IMR-90 (cell line): Measurements from ENCODE around the gene CRACDL. TPM values are rescaled to one million over a fixed set of nuclear protein-coding genes. Genes with fewer than 3 reads are reported as not detected.

ENCODE experiments used
- ATAC-seq: fragments of 200-7000 bp; cut with Tn5 transposase; 2 replicates; pipeline ENCODE4 v1.9.1; 2020; ENCODE audit warnings: low read depth, mild to moderate bottlenecking, moderate library complexity
- BruUV-seq: library from RNA; stranded (reverse); fragments of 400-500 nt; replicated peaks from 2 replicates; lab custom pipeline; 2021; lab: Mats Ljungman, UMichigan
- CTCF ChIA-PET: fragments of 300-600 bp; formaldehyde crosslinking; extraction: SDS; loops from one replicate; lab custom pipeline; 2021; ENCODE audit warnings: antibody characterized with exemption; lab: Yijun Ruan, JAX
- POLR2A ChIA-PET: fragments of 300-600 bp; sonication (Branson Sonifier 250); formaldehyde crosslinking; loops from one replicate; lab custom pipeline; 2022; ENCODE audit warnings: antibody characterized with exemption; ENCODE audit not compliant: unreplicated experiment; lab: Charles Lee
- DNase-seq: peaks from one replicate; pipeline ENCODE4 v3.0.0; 2013
- H2AFZ ChIP-seq: replicated peaks from 2 replicates; pipeline ENCODE3; 2013; ENCODE audit warnings: low read length, mild to moderate bottlenecking; ENCODE audit not compliant: poor library complexity
- H2AK5ac ChIP-seq: 2 replicates; pipeline ENCODE4 v1.6.1; 2013; ENCODE audit warnings: low read depth, low read length, inconsistent platforms
- H2AK9ac ChIP-seq: replicated peaks from 2 replicates; pipeline ENCODE3; 2013; ENCODE audit warnings: mild to moderate bottlenecking, low read depth, low read length, moderate library complexity; ENCODE audit not compliant: poor library complexity
- H2BK120ac ChIP-seq: 2 replicates; pipeline ENCODE4 v1.6.1; 2013; ENCODE audit warnings: low read depth, low read length, inconsistent platforms
- H2BK15ac ChIP-seq: 3 replicates; pipeline ENCODE4 v1.6.1; 2013; ENCODE audit warnings: low read depth, low read length, inconsistent platforms
- H2BK20ac ChIP-seq: 2 replicates; pipeline ENCODE4 v1.6.1; 2013; ENCODE audit warnings: low read depth, mild to moderate bottlenecking, inconsistent platforms, low read length, moderate library complexity
- H2BK5ac ChIP-seq: 2 replicates; pipeline ENCODE4 v1.6.1; 2013; ENCODE audit warnings: mild to moderate bottlenecking, low read depth, low read length, inconsistent platforms; ENCODE audit not compliant: poor library complexity, severe bottlenecking
- H3K14ac ChIP-seq: replicated peaks from 2 replicates; pipeline ENCODE4 v1.6.1; 2013; ENCODE audit warnings: low read depth, low read length, inconsistent platforms
- H3K18ac ChIP-seq: 2 replicates; pipeline ENCODE4 v1.6.1; 2013; ENCODE audit warnings: low read depth, low read length, control low read depth
- H3K23ac ChIP-seq: 2 replicates; pipeline ENCODE4 v1.6.1; 2013; ENCODE audit warnings: low read depth, low read length, inconsistent platforms
- H3K27ac ChIP-seq: 2 replicates; pipeline ENCODE4 v1.5.1; 2013; ENCODE audit warnings: mild to moderate bottlenecking, control low read depth, low read length; ENCODE audit not compliant: insufficient read depth
- H3K27me3 ChIP-seq: 2 replicates; pipeline ENCODE4 v1.6.1; 2013; ENCODE audit warnings: low read length; ENCODE audit not compliant: control insufficient read depth, insufficient read depth
- H3K36me3 ChIP-seq: 2 replicates; pipeline ENCODE4 v1.6.1; 2013; ENCODE audit warnings: low read length, mixed read lengths; ENCODE audit not compliant: control insufficient read depth, insufficient read depth
- H3K4ac ChIP-seq: 2 replicates; pipeline ENCODE4 v1.6.1; 2013; ENCODE audit warnings: low read depth, low read length, inconsistent platforms
- H3K4me1 ChIP-seq: 2 replicates; pipeline ENCODE4 v1.6.1; 2013; ENCODE audit warnings: low read length, mixed read lengths; ENCODE audit not compliant: control insufficient read depth, insufficient read depth
- H3K4me2 ChIP-seq: 2 replicates; pipeline ENCODE4 v1.6.1; 2013; ENCODE audit warnings: low read depth, mild to moderate bottlenecking, control low read depth, low read length, moderate library complexity
- H3K4me3 ChIP-seq: 2 replicates; pipeline ENCODE4 v1.5.1; 2013; ENCODE audit warnings: low read depth, mild to moderate bottlenecking, control low read depth, low read length, moderate library complexity; ENCODE audit not compliant: insufficient read depth
- H3K56ac ChIP-seq: 2 replicates; pipeline ENCODE4 v1.6.1; 2013; ENCODE audit warnings: low read length, inconsistent platforms; ENCODE audit not compliant: insufficient read depth; ENCODE audit errors: extremely low read depth
- H3K79me1 ChIP-seq, 2 experiments: 2 replicates each; pipeline ENCODE4 v1.6.1; 2013; ENCODE audit warnings: low read length in 2 of 2, inconsistent platforms in 1 of 2, low read depth in 1 of 2
- H3K9ac ChIP-seq: 2 replicates; pipeline ENCODE4 v1.6.1; 2013; ENCODE audit warnings: low read depth, low read length, control low read depth
- H3K9me1 ChIP-seq: 2 replicates; pipeline ENCODE4 v1.6.1; 2013; ENCODE audit warnings: low read length, inconsistent platforms; ENCODE audit not compliant: insufficient read depth
- H3K9me3 ChIP-seq: 2 replicates; pipeline ENCODE4 v1.6.1; 2013; ENCODE audit warnings: low read length; ENCODE audit not compliant: control insufficient read depth, insufficient read depth
- H4K20me1 ChIP-seq: 2 replicates; pipeline ENCODE4 v1.6.1; 2013; ENCODE audit warnings: low read length, inconsistent platforms; ENCODE audit not compliant: insufficient read depth
- H4K5ac ChIP-seq: 2 replicates; pipeline ENCODE4 v1.6.1; 2013; ENCODE audit warnings: mild to moderate bottlenecking, low read depth, low read length, control low read depth
- H4K8ac ChIP-seq, 2 experiments: 2 replicates each; pipeline ENCODE4 v1.6.1; 2013; ENCODE audit warnings: low read depth in 2 of 2, low read length in 2 of 2, control low read depth in 1 of 2, inconsistent platforms in 1 of 2
- H4K91ac ChIP-seq: 2 replicates; pipeline ENCODE4 v1.6.1; 2013; ENCODE audit warnings: low read depth, low read length, inconsistent platforms; ENCODE audit not compliant: insufficient read depth
- SMC3 ChIP-seq: fragments of 150-350 bp; IDR thresholded peaks from 2 replicates; pipeline ENCODE4 v1.6.1; 2016; ENCODE audit warnings: low read depth, mild to moderate bottlenecking, antibody characterized with exemption, low read length, moderate library complexity
- WGBS, 2 experiments: methylation state at CpG; one replicate each; pipeline versions ENCODE4 v1.1.5 to v1.1.7; 2013; ENCODE audit warnings: missing lambda C conversion rate in 2 of 2; ENCODE audit not compliant: insufficient read length in 1 of 2; ENCODE audit errors: extremely low coverage in 2 of 2; 5-methylcytosine and 5-hydroxymethylcytosine counted together
- dilution Hi-C: fragments of 300-500 bp; cut with HindIII; formaldehyde crosslinking; loops from one replicate; pipeline ENCODE4 v1.14.3; 2018; ENCODE audit warnings: low sequenced_read_pairs; ENCODE audit not compliant: unreplicated experiment
- in situ Hi-C: fragments of 300-500 bp; cut with MboI; formaldehyde crosslinking; loops from 3 replicates; pipeline ENCODE4 v1.14.3; 2019; ENCODE audit warnings: low sequenced_read_pairs, inconsistent platforms, mixed read lengths
- intact Hi-C: fragments of 100-400 bp; cut with micrococcal nuclease; formaldehyde crosslinking; loops from 2 replicates; pipeline ENCODE4 v1.10.0; 2022
- polyA plus RNA-seq, 3 experiments: library from polyadenylated mRNA; depleted of rRNA; stranded (reverse); fragments of >200 nt; gene quantifications; 2 replicates each; pipeline ENCODE4 v1.2.3, GENCODE V29; 2012; ENCODE audit warnings: low replicate concordance in 1 of 3
- total RNA-seq: library from RNA; depleted of rRNA; stranded (reverse); fragments of >200 nt; gene quantifications from 2 replicates; pipeline ENCODE4 v1.2.3, GENCODE V29; 2012

The CRACDL gene
- total and polyA plus RNA-seq, 2 of the 4 experiments (the other 2 are of a cell fraction) = not detected

GRCh38 chr2:98768384-98769113, 167.5 kb downstream of the CRACDL start:
- Histone ChIP-seq H3K18ac (no peak overlapping the region), H2AFZ (no peak overlapping the region), H4K5ac (no peak overlapping the region), H4K91ac (no peak overlapping the region), H4K20me1 (no peaks in the 10 kb centered on the region), H3K14ac (no peak overlapping the region), H3K27me3 (peaks cover 11% of the 10 kb centered on the region), H2BK5ac (no peak overlapping the region), H3K9ac (no peak overlapping the region), H3K56ac (no peak overlapping the region), H3K9me3 (no peaks in the 10 kb centered on the region), H2BK15ac (no peak overlapping the region), H2BK120ac (no peak overlapping the region), H2BK20ac (no peak overlapping the region), H3K79me1 (no peaks in the 10 kb centered on the region), H2AK9ac (no peak overlapping the region), H3K4me2 (no peak overlapping the region), H3K4me1 (no peaks in the 10 kb centered on the region), H3K4me3 (no peak overlapping the region), H3K9me1 (no peaks in the 10 kb centered on the region), H3K36me3 (no peaks in the 10 kb centered on the region), H2AK5ac (no peak overlapping the region), H3K27ac (no peak overlapping the region), H4K8ac (no peak overlapping the region), H3K23ac (no peak overlapping the region), H3K4ac (no peak overlapping the region)
- whole genome bisulfite sequencing, 2 experiments = no CpG with 5 or more reads among the region's 7 CpGs
- dilution Hi-C loops (no loop called here), intact Hi-C loops (no loop called here), in situ Hi-C loops (no loop called here)
- POLR2A ChIA-PET = no interaction called here
- no peak for TF ChIP-seq SMC3
- CTCF ChIA-PET = no interaction called here
- DNase-seq (no peak), ATAC-seq (no peak)
- no TSS peak for BruUV-seq
